H9 (cell line): Measurements from ENCODE around the gene PHLDA2. TPM values are rescaled to one million over a fixed set of nuclear protein-coding genes. Genes with fewer than 3 reads are reported as not detected.

Experiments used
- DNase-seq: peaks from one replicate; pipeline ENCODE4 v3.0.0-alpha.2; 2017
- H2AFZ ChIP-seq: one replicate; pipeline ENCODE4 v1.6.1; 2013; ENCODE audit warnings: mild to moderate bottlenecking, low read length, control low read depth, moderate library complexity
- H2AK5ac ChIP-seq: 2 replicates; pipeline ENCODE4 v1.6.1; 2013; ENCODE audit warnings: low read length, control low read depth, mixed read lengths; ENCODE audit not compliant: insufficient read length
- H2BK120ac ChIP-seq: one replicate; pipeline ENCODE4 v1.6.1; 2013; ENCODE audit warnings: low read depth, mild to moderate bottlenecking, low read length, control low read depth, inconsistent platforms; ENCODE audit not compliant: poor library complexity, severe bottlenecking
- H2BK12ac ChIP-seq: 2 replicates; pipeline ENCODE4 v1.6.1; 2013; ENCODE audit warnings: low read length, control low read depth, mixed read lengths, low read depth; ENCODE audit not compliant: insufficient read length
- H2BK15ac ChIP-seq: 2 replicates; pipeline ENCODE4 v1.6.1; 2013; ENCODE audit warnings: low read depth, low read length, control low read depth
- H2BK20ac ChIP-seq: one replicate; pipeline ENCODE4 v1.6.1; 2013; ENCODE audit warnings: low read depth, mild to moderate bottlenecking, low read length, control low read depth, inconsistent platforms; ENCODE audit not compliant: poor library complexity, severe bottlenecking
- H2BK5ac ChIP-seq: 2 replicates; pipeline ENCODE4 v1.6.1; 2013; ENCODE audit warnings: low read length, control low read depth, mixed read lengths; ENCODE audit not compliant: insufficient read length
- H3K14ac ChIP-seq: 2 replicates; pipeline ENCODE4 v1.6.1; 2013; ENCODE audit warnings: low read length, control low read depth; ENCODE audit not compliant: insufficient read depth
- H3K18ac ChIP-seq: 2 replicates; pipeline ENCODE4 v1.6.1; 2013; ENCODE audit warnings: low read depth, mild to moderate bottlenecking, mixed read lengths, low read length, control low read depth; ENCODE audit not compliant: insufficient read length
- H3K23ac ChIP-seq: 2 replicates; pipeline ENCODE4 v1.6.1; 2013; ENCODE audit warnings: low read length, control low read depth, mixed read lengths, low read depth; ENCODE audit not compliant: insufficient read length
- H3K23me2 ChIP-seq: 2 replicates; pipeline ENCODE4 v1.6.1; 2013; ENCODE audit warnings: low read depth, mild to moderate bottlenecking, mixed read lengths, low read length, control low read depth; ENCODE audit not compliant: insufficient read length, poor library complexity, severe bottlenecking
- H3K27ac ChIP-seq: 2 replicates; pipeline ENCODE4 v1.5.1; 2013; ENCODE audit warnings: low read length, control low read depth, mixed read lengths, low read depth; ENCODE audit not compliant: insufficient read length
- H3K27me3 ChIP-seq: 2 replicates; pipeline ENCODE4 v1.6.1; 2013; ENCODE audit warnings: low read length, control low read depth, inconsistent platforms; ENCODE audit not compliant: insufficient read depth
- H3K4ac ChIP-seq: 2 replicates; pipeline ENCODE4 v1.6.1; 2013; ENCODE audit warnings: low read depth, mild to moderate bottlenecking, control low read depth, inconsistent platforms, low read length, moderate library complexity
- H3K4me1 ChIP-seq: 2 replicates; pipeline ENCODE4 v1.6.1; 2013; ENCODE audit warnings: low read length, control low read depth, inconsistent platforms; ENCODE audit not compliant: insufficient read depth
- H3K4me2 ChIP-seq: 2 replicates; pipeline ENCODE4 v1.6.1; 2013; ENCODE audit warnings: low read length, control low read depth, mixed read lengths; ENCODE audit not compliant: insufficient read length, insufficient read depth
- H3K56ac ChIP-seq: 2 replicates; pipeline ENCODE4 v1.6.1; 2013; ENCODE audit warnings: low read depth, mild to moderate bottlenecking, mixed read lengths, low read length, control low read depth; ENCODE audit not compliant: insufficient read length
- H3K79me1 ChIP-seq: 2 replicates; pipeline ENCODE4 v1.6.1; 2013; ENCODE audit warnings: low read depth, mild to moderate bottlenecking, moderate library complexity, low read length, control low read depth, inconsistent platforms; ENCODE audit not compliant: insufficient read depth, poor library complexity, severe bottlenecking
- H3K79me2 ChIP-seq: 2 replicates; pipeline ENCODE4 v1.6.1; 2013; ENCODE audit warnings: low read length, control low read depth, inconsistent platforms; ENCODE audit not compliant: insufficient read depth
- H3K9ac ChIP-seq: 2 replicates; pipeline ENCODE4 v1.6.1; 2013; ENCODE audit warnings: low read length, control low read depth, mixed read lengths; ENCODE audit not compliant: insufficient read length; ENCODE audit errors: extremely low read depth
- H3K9me3 ChIP-seq: one replicate; pipeline ENCODE4 v1.6.1; 2013; ENCODE audit warnings: low read depth, low read length, inconsistent platforms; ENCODE audit not compliant: control insufficient read depth
- H3T11ph ChIP-seq: one replicate; pipeline ENCODE4 v1.6.1; 2013; ENCODE audit warnings: mild to moderate bottlenecking, low read length, control low read depth, inconsistent platforms
- H4K20me1 ChIP-seq: one replicate; pipeline ENCODE4 v1.6.1; 2013; ENCODE audit not compliant: control insufficient read depth, insufficient read length, insufficient read depth
- H4K5ac ChIP-seq: 2 replicates; pipeline ENCODE4 v1.6.1; 2013; ENCODE audit warnings: low read depth, mild to moderate bottlenecking, mixed read lengths, low read length, control low read depth; ENCODE audit not compliant: insufficient read length
- H4K8ac ChIP-seq: replicated peaks from 2 replicates; pipeline ENCODE4 v1.6.1; 2013; ENCODE audit warnings: low read length, control low read depth, mixed read lengths, low read depth; ENCODE audit not compliant: insufficient read length
- H4K91ac ChIP-seq: 2 replicates; pipeline ENCODE4 v1.6.1; 2013; ENCODE audit warnings: low read depth, mild to moderate bottlenecking, moderate library complexity, mixed read lengths, low read length, control low read depth; ENCODE audit not compliant: insufficient read length
- H3K27ac Mint-ChIP-seq, 3 experiments: 2 replicates in 2 of 3; 3 replicates in 1 of 3; pipeline ENCODE4 v1.8.0; 2020 to 2021; ENCODE audit warnings: mixed read lengths in 3 of 3, mild to moderate bottlenecking in 1 of 3, moderate library complexity in 1 of 3
- H3K27me3 Mint-ChIP-seq: 2 replicates; pipeline ENCODE4 v1.8.0; 2021; ENCODE audit warnings: low read depth, mild to moderate bottlenecking, moderate library complexity, mixed read lengths
- H3K36me3 Mint-ChIP-seq, 3 experiments: 2 replicates in 2 of 3; 3 replicates in 1 of 3; pipeline ENCODE4 v1.8.0; 2020 to 2021; ENCODE audit warnings: low read depth in 3 of 3, mixed read lengths in 3 of 3; ENCODE audit not compliant: insufficient read depth in 1 of 3
- H3K4me1 Mint-ChIP-seq, 2 experiments: 2 replicates each; pipeline ENCODE4 v1.8.0; 2020; ENCODE audit warnings: mixed read lengths in 2 of 2
- H3K4me3 Mint-ChIP-seq, 2 experiments: 2 replicates in 1 of 2; 3 replicates in 1 of 2; pipeline ENCODE4 v1.8.0; 2020 to 2021; ENCODE audit warnings: mild to moderate bottlenecking in 2 of 2, mixed read lengths in 2 of 2, moderate library complexity in 1 of 2
- H3K9me3 Mint-ChIP-seq, 2 experiments: 2 replicates in 1 of 2; 3 replicates in 1 of 2; pipeline ENCODE4 v1.8.0; 2020; ENCODE audit warnings: mild to moderate bottlenecking in 2 of 2, mixed read lengths in 2 of 2, moderate library complexity in 1 of 2
- WGBS: extraction: QIAGEN DNeasy Blood & Tissue Kit; methylation state at CpG from one replicate; pipeline ENCODE4 v1.1.7; 2013; ENCODE audit warnings: missing lambda C conversion rate, low lambda C conversion rate, mixed read lengths; ENCODE audit not compliant: insufficient read length; ENCODE audit errors: extremely low coverage; 5-methylcytosine and 5-hydroxymethylcytosine counted together
- total RNA-seq: library from RNA; stranded (reverse); gene quantifications from 2 replicates; pipeline ENCODE4 v1.2.1, GENCODE V29; 2021
- TF ChIP-seq, protein P1 (sequence below): fragments of 200-600 bp; sonication (generic); conservative IDR thresholded peaks from 3 replicates; pipeline ENCODE4 v1.8.0; 2021; ENCODE audit warnings: antibody characterized with exemption, mild to moderate bottlenecking

Gene PHLDA2
- total RNA-seq, 1 experiment from 2014 or later, result 42.8 TPM

DNA sequence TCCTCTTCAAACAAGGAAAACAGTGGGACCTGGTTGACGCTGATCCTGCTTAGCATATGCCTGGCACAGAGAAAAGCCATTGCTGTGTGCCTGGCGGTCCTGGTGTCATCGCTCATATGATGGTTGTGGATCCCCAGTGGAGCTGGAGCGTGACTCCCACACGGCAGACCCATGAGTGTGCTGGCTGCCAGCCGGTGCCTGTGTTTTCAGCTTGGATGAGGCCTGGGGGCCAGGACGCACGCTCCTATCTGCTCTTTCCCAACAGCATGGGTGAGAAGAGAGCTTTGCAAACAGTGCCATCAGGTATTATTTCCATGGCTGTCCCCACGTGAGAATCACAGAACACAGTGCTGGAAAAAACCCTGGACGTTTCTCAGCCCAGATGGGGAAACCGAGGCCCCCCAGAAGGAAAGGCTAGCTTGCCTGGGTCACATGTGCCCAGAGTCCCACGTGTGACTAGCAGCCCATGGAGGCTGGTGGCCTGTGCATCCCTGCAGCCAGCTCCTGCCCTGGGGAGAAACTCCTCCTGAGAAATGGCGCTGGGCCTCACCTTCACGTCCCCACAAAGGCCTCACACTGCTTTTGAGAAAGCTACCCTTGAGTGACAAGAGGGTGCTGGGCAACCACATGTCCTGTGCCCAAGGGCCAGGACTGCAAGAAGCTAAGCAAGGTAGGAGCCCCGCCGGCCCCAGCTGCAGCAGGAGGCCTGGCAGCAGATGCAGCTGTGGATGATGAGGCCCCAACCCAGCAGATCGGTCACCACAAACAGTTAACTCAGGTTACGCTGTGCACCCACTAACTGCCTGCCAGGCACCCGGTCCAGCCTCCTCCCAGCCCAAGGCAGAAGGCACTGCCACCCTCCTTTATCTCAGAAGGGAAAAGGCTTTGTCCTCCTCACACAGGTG is 47.9 kb downstream of the PHLDA2 start:
- no CpG with 5 or more reads among the region's 19 CpGs for WGBS
- peaks cover 7% of the 10 kb centered on the region; the same call in 1 of the 2 replicates for H3K27me3 ChIP-seq
- peaks cover 4 to 8% of the 10 kb centered on the region in 2 experiments; a peak in 4 of 5 replicates for H3K9me3 Mint-ChIP-seq

More for the DNA sequence above, 47.9 kb downstream of the PHLDA2 start:
- Histone ChIP-seq H2BK5ac (no peak overlapping the region), H3K18ac (no peak overlapping the region), H4K20me1 (no peaks in the 10 kb centered on the region), H2BK12ac (no peak overlapping the region), H3K23me2 (no peaks in the 10 kb centered on the region), H3K79me2 (no peaks in the 10 kb centered on the region), H3K56ac (no peak overlapping the region), H3K4ac (no peak overlapping the region), H3K4me1 (no peaks in the 10 kb centered on the region; the same call in 1 of the 2 replicates), H3K9me3 (no peaks in the 10 kb centered on the region), H3K79me1 (no peaks in the 10 kb centered on the region), H2AFZ (no peak overlapping the region), H2BK120ac (no peak overlapping the region), H3K23ac (no peak overlapping the region), H3T11ph (no peak overlapping the region), H4K8ac (no peak overlapping the region), H4K91ac (no peak overlapping the region), H3K4me2 (no peak overlapping the region), H2BK20ac (no peak overlapping the region), H3K14ac (no peak overlapping the region; the same call in 1 of the 2 replicates), H2BK15ac (no peak overlapping the region), H2AK5ac (no peak overlapping the region), H4K5ac (no peak overlapping the region), H3K9ac (no peak overlapping the region), H3K27ac (no peak overlapping the region)
- TF ChIP-seq, protein P1, sequence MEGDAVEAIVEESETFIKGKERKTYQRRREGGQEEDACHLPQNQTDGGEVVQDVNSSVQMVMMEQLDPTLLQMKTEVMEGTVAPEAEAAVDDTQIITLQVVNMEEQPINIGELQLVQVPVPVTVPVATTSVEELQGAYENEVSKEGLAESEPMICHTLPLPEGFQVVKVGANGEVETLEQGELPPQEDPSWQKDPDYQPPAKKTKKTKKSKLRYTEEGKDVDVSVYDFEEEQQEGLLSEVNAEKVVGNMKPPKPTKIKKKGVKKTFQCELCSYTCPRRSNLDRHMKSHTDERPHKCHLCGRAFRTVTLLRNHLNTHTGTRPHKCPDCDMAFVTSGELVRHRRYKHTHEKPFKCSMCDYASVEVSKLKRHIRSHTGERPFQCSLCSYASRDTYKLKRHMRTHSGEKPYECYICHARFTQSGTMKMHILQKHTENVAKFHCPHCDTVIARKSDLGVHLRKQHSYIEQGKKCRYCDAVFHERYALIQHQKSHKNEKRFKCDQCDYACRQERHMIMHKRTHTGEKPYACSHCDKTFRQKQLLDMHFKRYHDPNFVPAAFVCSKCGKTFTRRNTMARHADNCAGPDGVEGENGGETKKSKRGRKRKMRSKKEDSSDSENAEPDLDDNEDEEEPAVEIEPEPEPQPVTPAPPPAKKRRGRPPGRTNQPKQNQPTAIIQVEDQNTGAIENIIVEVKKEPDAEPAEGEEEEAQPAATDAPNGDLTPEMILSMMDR, result no peak
- peaks cover 13 to 15% of the 10 kb centered on the region in 2 experiments for H3K4me1 Mint-ChIP-seq
- no peak overlapping the region; a peak in 1 of 5 replicates for H3K4me3 Mint-ChIP-seq
- no peak for DNase-seq
- peaks cover 3 to 6% (median 5%) of the 10 kb centered on the region in 3 experiments; a peak in 5 of 7 replicates for H3K36me3 Mint-ChIP-seq
- H3K27me3 Mint-ChIP-seq, result peaks cover 82% of the 10 kb centered on the region
- H3K27ac Mint-ChIP-seq, result no peak overlapping the region; a peak in 1 of 7 replicates
